Activated CD4-positive, alpha-beta T cell treated with anti-CD3 and anti-CD28 coated beads, Interleukin-2, amount 50 U/mL, for 24 hours (primary cell): ENCODE measurements around the gene PLAAT5.
"Not testable (repeated sequence)": the region's sequence is repeated elsewhere in the genome, so short reads cannot be mapped to it uniquely, and the experiment has no call there.

Experiments used
- DNase-seq, 2 donors: peaks; one replicate each; pipeline ENCODE4 v3.0.0-alpha.2; 2020; ENCODE audit warnings: low read depth in 1 of 2, low spot score in 1 of 2

Gene PLAAT5

GRCh38 chr11:63488789-63489188, 2.2 kb downstream of the PLAAT5 start:
- DNase-seq, result no peak

GRCh38 chr11:63485777-63486176, 5.2 kb downstream of the PLAAT5 start:
- DNase-seq, result no peak

GRCh38 chr11:63480039-63480438, 10.9 kb downstream of the PLAAT5 start:
- no peak for DNase-seq

GRCh38 chr11:63478896-63479295, 12.1 kb downstream of the PLAAT5 start:
- DNase-seq, result peak; percentile 16 to 41

GRCh38 chr11:63476618-63477017, 14.3 kb downstream of the PLAAT5 start:
- DNase-seq, result no peak

GRCh38 chr11:63472372-63472771, 18.6 kb downstream of the PLAAT5 start:
- DNase-seq, result no peak

GRCh38 chr11:63470311-63470710, 20.7 kb downstream of the PLAAT5 start:
- no peak for DNase-seq

- no peak for DNase-seq
These were observed 28.8 kb downstream of the PLAAT5 start for GRCh38 chr11:63462137-63462536.

- no peak for DNase-seq
These were observed 31.4 kb downstream of the PLAAT5 start for GRCh38 chr11:63459586-63459985.

GRCh38 chr11:63448646-63449045, 42.3 kb downstream of the PLAAT5 start:
- no peak for DNase-seq

- DNase-seq, result no peak
These were observed 45.2 kb downstream of the PLAAT5 start for GRCh38 chr11:63445720-63446119.

GRCh38 chr11:63445118-63445517, 45.8 kb downstream of the PLAAT5 start:
- no peak for DNase-seq

- no peak for DNase-seq
These were observed 46.8 kb downstream of the PLAAT5 start for GRCh38 chr11:63444160-63444559.

- DNase-seq, result peak in 1 of 2 donors; percentile 11
These were observed 47.3 kb downstream of the PLAAT5 start for GRCh38 chr11:63443714-63444113.

- not testable (repeated sequence) for DNase-seq
These were observed 55.1 kb downstream of the PLAAT5 start for GRCh38 chr11:63435831-63436230.

GRCh38 chr11:63435351-63435750, 55.6 kb downstream of the PLAAT5 start:
- not testable (repeated sequence) for DNase-seq

- not testable (repeated sequence) for DNase-seq
These were observed 60.2 kb downstream of the PLAAT5 start for GRCh38 chr11:63430731-63431130.

GRCh38 chr11:63427971-63428508, 62.9 kb downstream of the PLAAT5 start:
- DNase-seq, result no peak

GRCh38 chr11:63417174-63417852, 73.7 kb downstream of the PLAAT5 start:
- DNase-seq, result no peak
